CD4-positive, alpha-beta T cell treated with Interferon alpha-2 for 1 hour (primary cell): Measurements from ENCODE around the gene ZNF423.

ENCODE experiments used
- DNase-seq, 2 donors: peaks; one replicate each; pipeline ENCODE4 v3.0.0-alpha.2; 2020 to 2022

ZNF423 gene

GRCh38 chr16:49635591-49636581 is 220.0 kb downstream of the ZNF423 start:
- no peak for DNase-seq

- no peak for DNase-seq
Measured at GRCh38 chr16:49635009-49635350, 220.9 kb downstream of the ZNF423 start.

- no peak for DNase-seq
Measured at GRCh38 chr16:49634235-49635008, 221.5 kb downstream of the ZNF423 start.

GRCh38 chr16:49632795-49633184 is 223.1 kb downstream of the ZNF423 start:
- no peak for DNase-seq

GRCh38 chr16:49632086-49632794 is 223.7 kb downstream of the ZNF423 start:
- no peak for DNase-seq

GRCh38 chr16:49631187-49632041 is 224.5 kb downstream of the ZNF423 start:
- DNase-seq: no peak

GRCh38 chr16:49630783-49631182 is 225.1 kb downstream of the ZNF423 start:
- DNase-seq: no peak

- DNase-seq: no peak
Measured at GRCh38 chr16:49629851-49630250, 226.1 kb downstream of the ZNF423 start.

GRCh38 chr16:49628148-49628547 is 227.8 kb downstream of the ZNF423 start:
- DNase-seq: no peak

- DNase-seq: no peak
Measured at GRCh38 chr16:49625311-49626065, 230.4 kb downstream of the ZNF423 start.

- no peak for DNase-seq
Measured at GRCh38 chr16:49623501-49624266, 232.2 kb downstream of the ZNF423 start.

GRCh38 chr16:49622421-49623402 is 233.2 kb downstream of the ZNF423 start:
- no peak for DNase-seq

GRCh38 chr16:49622084-49622390 is 233.9 kb downstream of the ZNF423 start:
- DNase-seq: no peak

- no peak for DNase-seq
Measured at GRCh38 chr16:49621241-49622083, 234.4 kb downstream of the ZNF423 start.

- no peak for DNase-seq
Measured at GRCh38 chr16:49620869-49621240, 235.1 kb downstream of the ZNF423 start.

GRCh38 chr16:49620158-49620868 is 235.6 kb downstream of the ZNF423 start:
- no peak for DNase-seq

- no peak for DNase-seq
Measured at GRCh38 chr16:49619811-49620157, 236.1 kb downstream of the ZNF423 start.

- DNase-seq: no peak
Measured at GRCh38 chr16:49618955-49619354, 237.0 kb downstream of the ZNF423 start.
